ENCODE data around the gene INSYN2B.

DNA sequence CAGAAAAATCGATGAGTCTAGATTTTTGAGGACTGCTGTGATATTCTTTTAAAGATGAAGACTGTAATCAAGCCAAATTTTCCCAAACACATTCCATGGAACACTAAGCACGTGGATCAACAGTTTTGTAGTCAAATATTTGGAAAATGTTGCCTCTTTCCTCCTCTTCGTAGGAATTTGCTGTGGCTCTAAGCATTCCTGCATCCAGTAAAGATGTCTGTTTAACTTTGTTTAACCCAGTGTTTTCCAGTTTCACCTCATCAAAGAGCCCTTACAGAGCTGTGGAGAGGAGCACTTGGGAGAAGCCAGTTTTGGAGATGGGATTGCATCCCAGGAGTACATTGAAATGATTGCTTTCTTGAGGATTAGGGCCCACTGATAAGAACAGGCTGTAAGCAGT is 58.9 kb downstream of the INSYN2B start:
- TF ChIP-seq, protein P1, sequence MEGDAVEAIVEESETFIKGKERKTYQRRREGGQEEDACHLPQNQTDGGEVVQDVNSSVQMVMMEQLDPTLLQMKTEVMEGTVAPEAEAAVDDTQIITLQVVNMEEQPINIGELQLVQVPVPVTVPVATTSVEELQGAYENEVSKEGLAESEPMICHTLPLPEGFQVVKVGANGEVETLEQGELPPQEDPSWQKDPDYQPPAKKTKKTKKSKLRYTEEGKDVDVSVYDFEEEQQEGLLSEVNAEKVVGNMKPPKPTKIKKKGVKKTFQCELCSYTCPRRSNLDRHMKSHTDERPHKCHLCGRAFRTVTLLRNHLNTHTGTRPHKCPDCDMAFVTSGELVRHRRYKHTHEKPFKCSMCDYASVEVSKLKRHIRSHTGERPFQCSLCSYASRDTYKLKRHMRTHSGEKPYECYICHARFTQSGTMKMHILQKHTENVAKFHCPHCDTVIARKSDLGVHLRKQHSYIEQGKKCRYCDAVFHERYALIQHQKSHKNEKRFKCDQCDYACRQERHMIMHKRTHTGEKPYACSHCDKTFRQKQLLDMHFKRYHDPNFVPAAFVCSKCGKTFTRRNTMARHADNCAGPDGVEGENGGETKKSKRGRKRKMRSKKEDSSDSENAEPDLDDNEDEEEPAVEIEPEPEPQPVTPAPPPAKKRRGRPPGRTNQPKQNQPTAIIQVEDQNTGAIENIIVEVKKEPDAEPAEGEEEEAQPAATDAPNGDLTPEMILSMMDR (IDR thresholded peaks at IDR 0.05): no peak
- no peak for TF ChIP-seq EZH2 (IDR thresholded peaks at IDR 0.05; ENCODE audit: borderline replicate concordance, insufficient read depth, low read depth, low read length, poor library complexity, severe bottlenecking)

Data from B cell (primary cell).